Measurements from ENCODE around the gene GUCA2A.

Gene GUCA2A

DNA sequence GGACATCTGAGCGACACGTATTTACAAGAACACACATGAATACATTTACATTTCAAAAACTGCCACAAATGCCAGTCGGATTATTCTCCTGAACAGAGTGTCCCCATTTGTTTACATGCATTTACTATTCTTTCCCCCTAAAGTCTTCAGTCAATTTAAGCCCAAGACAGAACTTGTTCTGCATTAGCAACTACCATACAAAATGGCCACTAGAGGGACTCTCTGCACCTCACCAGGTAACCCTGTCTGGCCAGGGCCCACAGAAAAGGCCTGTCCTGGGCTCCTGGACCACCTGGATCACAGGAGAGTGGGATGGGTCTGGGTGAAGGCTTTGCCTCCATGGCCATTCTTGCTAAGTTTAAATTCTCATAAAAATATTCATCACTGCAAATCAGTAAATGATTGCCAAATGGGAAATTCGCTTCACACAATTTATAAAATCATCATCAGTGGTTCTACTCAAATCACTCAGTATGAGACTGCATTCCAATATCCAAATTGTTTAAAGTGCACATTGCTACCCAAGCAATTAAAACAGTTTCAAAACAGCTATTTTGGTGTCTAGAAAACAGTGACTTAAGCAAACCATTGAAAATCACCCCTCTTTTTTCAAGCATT, 12.5 kb upstream of the GUCA2A start:
- DNase-seq = peak; percentile 47

DNA sequence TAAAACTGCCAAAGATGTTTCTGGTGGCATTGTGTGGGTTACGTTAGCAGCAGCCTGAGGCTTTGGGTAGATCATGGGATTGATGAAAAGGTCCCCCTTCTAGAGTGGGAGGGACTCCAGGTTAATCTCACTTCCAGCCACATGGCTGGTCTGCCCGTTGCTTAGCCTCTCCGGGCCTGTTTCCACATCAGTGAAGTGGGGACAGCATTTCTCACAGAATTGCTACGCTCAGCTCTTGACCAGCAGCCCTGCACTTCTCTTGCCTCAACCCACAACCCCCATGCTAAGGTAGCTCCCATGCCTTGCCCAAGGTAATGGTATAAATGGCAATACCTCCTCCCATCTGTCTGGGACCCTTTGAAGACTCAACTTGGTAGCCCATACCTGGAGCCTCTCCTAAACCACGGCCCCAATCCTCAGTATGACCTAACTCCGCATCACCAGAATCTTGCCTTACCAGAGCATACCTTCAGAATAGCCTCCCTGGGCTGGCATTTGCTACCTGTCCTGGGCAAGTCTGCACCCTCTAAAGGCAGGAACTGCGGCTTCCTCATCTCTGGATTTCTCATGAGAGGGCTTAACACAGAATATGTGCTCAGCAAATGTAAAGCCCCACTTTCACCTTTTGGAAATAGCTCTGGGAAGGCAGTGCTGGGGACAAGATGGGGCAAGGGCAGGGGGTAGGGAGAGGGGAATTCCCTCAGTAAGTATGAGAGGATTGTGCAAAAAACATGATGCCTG, 10.9 kb upstream of the GUCA2A start:
- DNase-seq = no peak

DNA sequence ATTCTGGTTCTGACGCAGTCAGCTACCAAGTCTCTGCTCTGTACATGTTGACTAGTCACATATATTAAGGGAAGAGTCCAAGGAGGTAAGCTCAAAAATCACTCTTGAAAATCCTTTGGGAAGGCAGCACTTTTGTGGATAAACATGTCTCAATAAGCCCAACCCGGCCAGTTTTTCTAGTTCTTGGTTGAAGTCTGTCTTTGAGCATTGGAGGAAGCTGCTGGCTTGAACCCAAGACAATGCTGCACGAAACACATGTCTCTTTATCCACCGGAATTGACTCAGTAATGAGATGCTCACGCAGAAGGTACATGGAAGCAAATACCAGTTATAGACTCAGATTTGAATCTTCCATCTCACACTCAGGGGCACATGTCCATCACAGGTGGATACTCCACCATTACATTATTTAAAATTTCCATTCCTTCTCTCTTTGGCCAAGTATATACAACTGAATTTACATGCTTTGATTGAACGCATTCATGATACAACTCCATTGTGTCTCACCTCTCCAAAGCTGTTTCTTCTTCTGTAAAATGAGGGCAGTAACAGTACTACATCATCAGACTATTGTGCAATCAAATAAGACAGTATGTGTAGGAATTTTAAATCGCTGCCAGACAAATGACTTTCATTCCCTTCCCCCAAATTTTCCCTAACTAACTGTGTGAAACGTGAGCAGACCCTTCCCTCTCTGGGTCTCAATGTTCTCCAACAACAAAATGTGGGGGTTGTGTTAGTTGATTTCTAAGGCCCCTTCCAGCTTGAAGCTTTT, 9.6 kb upstream of the GUCA2A start:
- DNase-seq = no peak

DNA sequence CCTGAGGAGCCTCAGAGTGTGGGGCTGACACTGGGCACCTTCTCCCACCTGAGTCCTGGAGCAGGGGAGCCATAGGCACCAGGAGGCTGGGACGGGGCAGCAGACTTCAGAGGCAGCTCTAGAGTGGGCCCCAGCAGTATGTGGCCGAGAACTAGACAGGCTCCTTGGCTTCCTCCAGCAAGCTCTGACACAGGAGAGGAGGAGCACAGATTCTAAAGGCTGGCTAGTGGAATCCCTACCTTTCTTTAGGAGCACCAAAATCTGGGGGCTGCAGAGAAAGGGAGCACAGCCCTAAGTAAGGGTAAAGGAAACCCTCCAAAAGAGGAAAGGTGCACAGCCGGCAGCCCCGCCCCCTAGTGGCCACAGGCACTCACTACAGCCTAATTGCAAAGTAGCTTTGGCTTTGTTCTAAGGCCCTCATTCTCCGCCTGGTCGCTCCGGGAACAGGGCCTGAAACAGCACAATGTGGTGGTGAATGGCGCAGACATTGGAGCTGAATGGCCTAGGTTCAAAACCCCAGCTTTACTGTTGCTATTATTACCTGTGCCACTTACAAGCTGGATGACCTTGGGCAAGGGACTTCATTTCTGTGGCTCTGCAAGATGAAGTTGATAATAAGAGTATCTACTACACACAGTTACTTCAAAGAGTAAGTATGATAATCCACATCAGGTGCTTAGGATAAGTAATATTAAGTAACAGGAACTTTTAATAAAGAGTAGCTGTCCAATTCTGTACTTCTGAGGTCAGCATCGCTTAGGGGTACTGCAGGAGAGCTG, 8.8 kb upstream of the GUCA2A start:
- peak; percentile 55 for DNase-seq

DNA sequence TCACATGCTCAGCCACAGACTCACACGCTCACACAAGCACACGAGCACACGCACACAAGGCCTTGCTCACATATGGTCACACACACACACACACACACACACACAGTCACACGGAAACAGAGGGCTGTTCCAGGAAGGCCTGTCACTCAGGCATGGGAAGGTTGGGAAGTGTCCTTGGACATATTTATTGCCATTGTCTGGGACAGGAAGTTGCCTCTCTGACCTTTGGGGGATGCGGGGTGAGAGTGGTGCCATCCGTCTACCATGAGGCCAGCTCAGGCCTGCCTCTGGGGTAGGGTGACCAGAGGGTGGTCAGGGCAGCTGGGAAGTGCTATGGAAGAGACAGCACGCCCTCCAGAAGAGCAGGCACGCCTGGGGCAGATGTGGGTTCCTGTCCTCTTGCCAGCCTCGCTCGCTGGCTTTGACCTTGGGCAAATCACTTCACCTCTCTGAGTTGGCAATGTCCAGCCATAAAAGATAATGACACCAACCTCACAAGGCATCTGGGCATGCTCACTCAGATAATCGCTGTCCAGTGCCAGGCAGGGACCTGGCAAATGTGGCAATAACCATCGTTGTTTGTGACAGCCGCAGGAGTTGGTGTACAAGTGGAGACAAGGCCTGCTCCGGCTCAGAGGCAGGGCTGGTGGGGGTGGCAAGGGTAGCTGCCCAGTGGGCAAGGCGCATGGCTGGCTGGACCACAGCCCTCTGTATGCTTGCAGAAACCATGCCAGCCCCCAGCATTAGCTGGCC, 8.0 kb upstream of the GUCA2A start:
- DNase-seq = no peak

DNA sequence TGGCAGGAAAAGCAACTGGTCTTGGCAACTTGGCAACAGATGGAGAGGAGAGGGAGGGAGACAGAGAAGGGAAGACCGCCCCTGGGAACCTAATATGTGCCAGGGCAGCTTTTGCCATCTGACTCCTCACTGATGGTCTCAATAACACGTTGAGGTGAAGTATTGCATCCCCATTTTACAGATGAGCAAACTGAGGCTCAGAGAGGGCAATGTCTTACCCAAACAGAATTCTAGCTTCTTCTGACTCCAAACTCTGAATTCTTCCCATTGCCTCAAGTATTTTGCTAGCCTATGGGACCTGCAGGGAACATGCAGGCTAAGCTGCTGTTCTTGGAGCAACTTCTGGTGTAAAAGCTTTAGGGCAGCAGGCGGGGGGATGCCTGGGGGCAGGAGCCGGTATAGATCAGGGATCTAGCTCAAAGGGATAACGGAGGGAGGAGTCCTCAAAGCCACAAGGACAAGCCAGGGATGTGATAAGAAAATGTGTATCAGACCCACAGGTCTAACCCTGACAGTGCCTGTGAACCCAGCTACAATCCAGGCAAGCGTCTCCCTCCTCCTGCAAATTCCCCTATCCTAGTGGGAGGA, 7.2 kb upstream of the GUCA2A start:
- peak; percentile 28 for DNase-seq

DNA sequence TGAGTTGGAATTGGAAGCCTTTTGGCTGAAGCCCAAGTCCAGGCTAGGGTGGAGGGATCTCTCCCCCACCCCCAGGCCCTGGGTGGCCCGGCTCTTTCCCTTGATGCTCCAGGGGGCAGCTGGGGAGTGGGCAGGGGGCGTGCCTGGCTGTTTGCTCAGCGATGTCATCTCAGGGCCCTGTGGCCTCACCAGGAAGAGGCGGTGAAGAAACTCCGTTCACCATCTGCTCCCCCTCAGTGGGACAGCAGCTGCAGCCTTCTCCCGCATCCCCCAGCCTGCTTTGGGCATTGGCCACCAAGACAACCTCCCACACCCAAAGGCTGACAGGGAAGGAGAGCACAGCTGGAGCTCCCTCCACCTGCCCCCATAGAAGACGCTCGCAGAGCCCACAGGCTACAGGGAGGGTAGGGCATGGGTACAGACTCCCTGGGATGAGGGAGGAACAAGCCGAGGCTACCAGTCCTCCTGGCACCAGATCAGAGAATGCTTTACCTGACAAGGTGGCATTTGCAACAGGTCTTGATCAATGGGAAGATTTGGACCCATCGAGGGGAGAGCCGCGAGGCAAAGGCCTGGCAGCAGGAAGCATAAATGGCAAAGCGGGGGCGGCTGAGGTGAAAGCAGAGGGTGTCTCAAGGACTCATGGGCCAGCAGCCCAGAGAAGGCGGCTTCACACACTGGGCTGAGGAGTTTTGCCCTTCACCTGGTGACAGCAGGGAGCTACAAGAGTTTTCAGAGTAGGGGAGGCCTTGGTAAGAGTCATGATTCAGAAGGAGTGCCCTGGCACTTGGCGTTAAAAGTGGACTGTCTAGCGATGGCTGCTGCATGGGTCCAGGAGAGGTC, 6.5 kb upstream of the GUCA2A start:
- peak; percentile 62 for DNase-seq

DNA sequence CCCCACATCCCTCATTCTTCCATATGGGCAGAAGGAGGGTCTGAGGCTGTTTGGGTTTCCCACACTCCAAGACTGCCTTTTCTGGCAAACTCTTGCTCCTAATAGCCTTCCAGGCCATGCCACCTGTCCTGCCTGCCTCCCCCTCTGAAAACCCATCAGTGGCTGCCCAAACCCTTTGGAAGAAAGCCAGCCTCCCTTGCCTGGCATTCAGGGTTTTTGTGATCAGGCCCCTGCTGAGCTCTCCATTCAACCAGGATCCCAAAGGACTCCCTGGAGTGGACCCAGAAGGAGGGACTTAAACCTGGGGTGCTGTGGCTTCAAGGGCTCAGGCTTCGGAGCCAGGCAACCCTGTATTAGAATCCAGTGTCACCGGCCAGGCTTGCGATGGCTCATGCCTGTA, 4.2 kb upstream of the GUCA2A start:
- DNase-seq = no peak

DNA sequence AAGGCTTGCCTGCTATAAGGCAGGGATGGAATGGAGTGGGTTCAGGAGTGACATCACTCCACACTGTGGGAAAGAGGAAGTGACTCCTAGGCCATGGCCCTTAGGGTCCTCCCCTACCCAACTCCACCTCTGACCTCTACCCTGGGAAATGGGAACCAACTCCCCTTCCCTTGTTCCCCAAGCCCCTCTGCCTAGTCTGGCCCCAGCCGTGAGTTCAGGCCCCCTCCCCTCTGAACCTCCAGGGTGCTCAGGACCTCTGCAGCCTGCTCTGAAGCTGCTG, 3.8 kb upstream of the GUCA2A start:
- DNase-seq = no peak

DNA sequence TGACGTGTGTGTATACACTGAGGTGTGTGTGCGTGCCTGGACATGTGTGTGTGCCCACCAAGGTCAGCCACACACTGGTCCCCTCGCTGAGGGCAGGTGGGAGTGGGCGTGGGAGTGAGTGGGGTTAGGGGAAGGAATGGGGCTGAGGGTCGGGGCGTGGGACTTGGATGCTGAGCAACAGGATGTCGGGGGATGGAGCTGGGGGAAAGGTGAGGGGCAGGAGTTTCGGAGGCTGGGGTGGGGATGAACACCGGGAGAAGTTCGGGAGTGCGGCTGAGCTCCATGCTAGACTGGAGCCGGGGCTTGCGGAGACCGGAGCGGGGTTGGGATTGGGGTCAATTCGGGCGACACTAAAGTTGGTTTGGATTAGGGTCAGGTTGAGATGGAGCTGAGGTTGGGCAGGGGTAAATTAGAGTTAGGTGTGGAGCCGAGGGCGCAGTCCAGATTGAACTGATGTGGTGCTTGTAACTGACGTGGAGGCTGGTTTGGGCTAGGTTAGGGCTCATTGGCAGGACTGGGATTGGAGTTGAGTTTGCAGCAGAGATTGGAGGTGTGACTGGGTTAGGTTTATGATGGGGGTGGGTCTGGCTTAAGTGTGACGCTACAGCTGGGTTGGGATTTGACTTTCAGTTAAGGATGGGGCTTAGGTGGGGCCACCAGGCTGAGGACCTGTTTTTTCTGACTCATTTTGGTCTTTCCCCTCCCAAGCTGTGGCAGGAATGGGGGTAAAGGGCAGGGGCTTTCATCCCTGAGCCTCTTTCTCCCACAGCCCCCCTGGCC, 3.3 kb upstream of the GUCA2A start:
- no peak for DNase-seq

DNA sequence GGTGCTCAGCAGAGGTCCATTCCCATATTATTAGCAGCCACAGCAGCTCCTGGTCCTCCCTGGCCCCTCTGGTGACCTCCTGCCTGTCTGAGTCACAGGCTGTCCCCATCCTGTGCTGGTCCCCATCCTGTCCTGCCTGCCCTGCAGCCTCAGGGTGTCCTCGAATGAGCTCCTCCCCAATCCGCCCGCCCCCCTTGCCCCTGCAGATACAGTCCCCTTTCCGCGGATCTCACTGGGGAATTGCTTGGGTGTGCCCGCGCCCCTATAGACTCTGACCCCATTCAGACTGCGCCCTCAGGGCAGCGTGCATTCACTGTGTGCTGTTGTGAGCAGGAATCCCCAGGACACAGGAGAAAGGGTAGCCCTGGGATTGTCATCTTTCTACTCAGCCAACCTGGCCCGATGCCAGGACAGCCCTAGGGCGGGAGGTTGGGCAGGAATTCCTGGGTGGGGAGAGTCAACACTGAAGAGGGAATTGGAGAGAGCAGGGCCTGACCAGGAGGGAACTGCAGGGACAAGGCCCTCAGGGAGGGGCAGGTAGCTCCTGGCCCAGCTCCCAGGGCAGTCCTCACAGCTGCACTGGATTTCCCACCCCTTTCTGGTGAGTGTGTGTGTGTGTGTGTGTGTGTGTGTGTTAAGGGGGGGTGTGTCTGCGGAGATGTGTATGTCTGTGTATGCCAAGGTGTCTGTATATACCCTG, 1.1 kb upstream of the GUCA2A start:
- peak; percentile 28 for DNase-seq

DNA sequence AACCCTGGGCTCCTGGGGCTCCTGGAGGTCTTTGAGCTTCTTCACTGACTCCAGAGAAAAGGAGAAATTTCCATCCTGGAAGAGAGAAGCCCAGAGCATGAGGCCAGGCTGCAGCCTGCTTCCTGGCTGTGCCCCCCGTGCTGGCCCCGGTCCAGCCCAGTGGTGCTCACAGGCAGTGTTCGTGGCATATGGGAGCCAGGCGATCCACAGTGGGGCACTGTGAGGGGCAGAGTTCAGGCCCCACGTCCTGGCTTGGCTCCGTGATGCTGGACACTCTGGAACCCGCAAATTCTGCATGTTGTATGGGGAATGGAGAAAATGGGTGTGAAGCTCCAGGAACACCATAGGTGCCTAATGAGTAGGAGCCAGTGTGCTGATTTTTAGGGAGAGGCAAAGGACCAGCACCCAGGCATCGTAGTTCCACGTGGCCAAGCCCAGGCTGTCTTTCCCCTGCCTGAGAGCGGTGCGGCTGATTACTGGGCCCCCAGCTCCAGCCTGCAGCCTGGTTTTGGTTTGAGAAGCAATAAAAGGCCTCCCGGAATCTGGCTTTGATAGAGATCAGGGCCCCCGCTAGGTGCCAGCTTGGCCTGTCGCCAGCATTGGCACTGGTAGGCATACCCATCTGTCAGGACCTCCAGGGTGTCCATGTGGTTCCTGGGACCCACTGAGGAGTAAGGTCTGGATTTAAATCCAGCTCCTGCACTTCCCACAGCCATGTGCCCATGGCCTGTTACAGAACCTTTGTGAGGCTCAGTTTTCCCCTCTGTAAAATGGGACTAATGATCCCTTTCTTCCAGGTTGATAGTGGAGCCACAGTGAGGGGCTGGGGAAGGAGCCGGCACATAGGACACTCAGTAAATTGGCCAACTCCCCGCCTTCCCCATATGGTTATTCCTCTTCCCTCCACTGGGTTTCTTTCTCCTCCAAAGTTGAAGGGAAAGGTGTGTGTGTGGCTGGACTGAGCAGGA, 725 bp downstream of the GUCA2A start:
- no peak for DNase-seq

DNA sequence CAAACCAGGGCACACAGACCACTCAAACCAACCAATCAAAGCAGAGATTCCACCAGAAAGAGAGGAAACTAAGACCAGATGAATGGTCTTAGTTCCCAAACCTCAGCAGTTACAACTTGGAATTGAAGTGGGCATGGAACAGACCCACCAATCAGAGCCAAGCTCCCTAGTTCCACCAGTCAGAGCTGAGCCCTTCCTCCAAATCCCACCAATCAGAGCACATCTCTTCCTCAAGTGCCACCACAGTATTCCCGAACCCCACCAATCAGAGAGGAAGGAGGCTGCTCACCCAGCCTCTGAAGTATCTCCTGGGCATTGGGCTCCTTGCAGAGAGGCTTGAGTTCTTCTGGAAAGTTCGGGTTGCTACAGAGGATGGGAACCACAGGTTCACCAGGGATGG, 1.4 kb downstream of the GUCA2A start:
- DNase-seq = no peak

DNA sequence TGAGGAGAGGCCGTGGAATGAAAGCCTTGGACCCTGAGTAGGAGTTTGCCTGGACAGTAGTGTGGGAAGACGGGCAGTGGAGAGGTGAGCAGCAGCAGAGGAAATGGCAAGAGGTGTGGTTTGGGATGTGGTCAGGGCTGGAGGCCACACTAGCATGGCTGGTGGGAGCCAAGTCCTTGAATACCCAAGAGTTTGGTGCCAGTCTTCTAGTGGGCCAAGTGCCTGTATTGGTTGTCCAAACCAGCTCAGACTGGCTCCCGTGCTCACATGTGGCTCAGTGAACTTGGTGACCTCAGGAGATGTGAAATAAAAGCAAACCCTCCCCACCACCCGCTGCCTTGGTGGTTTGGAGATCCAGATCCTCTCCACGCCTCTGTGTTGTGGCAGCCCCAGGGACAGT, 2.4 kb downstream of the GUCA2A start:
- no peak for DNase-seq

DNA sequence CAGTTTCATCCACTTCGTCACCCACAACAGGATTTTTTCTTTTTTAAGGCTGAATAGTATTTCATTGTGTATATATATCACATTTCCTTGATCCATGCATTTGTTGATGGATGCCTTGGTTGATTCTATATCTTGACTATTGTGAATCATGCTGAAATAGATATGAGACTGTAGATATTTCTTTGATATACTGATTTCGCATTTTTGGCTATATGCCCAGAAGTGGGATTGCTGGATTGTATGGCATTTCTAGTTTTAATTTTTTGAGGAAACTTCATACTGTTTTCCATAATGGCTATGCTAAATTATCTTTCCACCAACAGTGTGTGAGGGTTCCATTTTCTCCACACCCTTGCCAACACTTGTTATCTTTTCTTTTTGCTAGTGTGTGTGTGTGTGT, 6.4 kb downstream of the GUCA2A start:
- DNase-seq = no peak

DNA sequence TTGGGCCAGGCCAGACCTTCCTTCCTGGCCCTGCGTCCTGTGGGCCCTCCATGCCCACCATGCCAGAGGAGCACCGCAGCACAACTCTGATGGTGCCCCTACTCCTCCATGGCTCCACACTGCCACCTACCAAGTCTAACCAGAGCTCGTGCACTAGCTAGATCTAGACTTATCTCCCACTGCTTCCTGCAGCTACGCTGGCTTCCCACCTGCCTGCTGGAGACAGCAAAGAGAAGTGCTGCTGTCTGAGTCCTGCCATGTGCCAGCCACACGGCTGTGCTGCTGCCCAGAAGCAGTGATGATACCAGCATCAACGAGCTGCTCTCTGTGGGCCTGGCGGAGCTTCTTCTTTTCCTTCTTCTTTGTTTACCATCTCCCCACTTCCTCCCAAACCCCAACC, 6.9 kb downstream of the GUCA2A start:
- DNase-seq = no peak

DNA sequence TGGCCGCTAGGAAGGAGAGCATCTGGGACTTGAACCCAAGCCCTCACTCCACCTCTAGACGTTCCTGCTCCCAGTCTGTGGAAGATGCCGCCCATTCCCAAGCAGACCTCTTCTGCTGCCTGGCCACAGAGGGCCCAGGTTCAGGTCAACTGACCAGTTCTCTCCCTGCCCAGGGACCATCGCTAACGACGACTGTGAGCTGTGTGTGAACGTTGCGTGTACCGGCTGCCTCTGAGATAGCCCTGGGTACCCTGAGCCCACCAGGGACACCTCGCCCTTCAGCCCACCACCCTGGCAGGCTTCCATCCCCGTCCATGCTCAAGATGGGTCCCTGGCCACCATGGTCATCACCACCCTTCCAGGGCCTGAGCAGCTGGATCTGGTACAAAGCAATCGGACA, 9.2 kb downstream of the GUCA2A start:
- no peak for DNase-seq

DNA sequence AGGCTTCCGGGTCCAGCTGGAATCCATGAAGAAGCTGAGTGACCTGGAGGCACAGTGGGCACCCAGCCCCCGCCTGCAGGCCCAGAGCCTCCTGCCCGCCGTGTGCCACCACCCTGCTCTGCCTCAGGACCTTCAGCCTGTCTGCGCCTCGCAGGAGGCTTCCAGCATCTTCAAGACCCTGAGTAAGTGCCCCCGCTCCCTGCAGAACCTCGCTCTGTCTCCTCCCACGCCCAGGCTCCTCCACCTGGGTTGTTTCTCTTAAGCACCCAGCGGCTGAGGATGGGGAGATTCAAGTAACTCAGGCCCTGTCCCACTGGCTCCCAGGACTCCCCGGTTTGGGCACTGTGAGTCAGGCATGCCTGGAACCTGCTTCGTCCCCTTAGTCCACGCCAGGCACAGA, 9.9 kb downstream of the GUCA2A start:
- no peak for DNase-seq

DNA sequence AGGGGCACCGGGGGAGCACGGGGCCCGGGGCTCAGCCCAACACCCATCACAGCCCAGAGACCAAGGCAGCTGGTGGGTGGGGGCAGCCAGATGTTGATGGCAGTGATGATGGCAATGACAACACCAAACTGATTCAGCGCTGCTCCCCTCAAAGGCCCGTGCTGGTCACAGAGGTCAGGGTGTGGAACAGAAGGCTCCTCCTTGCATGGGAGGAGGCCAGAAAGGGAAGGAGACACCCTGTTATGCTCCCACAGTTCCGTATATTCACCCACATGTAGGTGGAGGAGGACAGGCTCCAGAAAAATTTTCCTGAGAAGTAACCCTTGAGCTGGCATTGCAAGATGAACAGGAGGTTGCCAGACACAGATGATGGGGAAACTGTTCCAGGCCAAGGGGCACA, 10.9 kb downstream of the GUCA2A start:
- DNase-seq = no peak

Measured in NCI-H2171 treated with DMSO at 0.1 percent for 48 hours (cell line).